ENCODE measurements around the gene FANCC. TPM values are rescaled to one million over a fixed set of nuclear protein-coding genes. Genes with fewer than 3 reads are reported as not detected.

The FANCC gene
- total and polyA plus RNA-seq, 2 of the 8 experiments (the other 6 are each of a cell fraction or from before 2014, with no cell fraction given), result 7.8 to 15.2 TPM

DNA sequence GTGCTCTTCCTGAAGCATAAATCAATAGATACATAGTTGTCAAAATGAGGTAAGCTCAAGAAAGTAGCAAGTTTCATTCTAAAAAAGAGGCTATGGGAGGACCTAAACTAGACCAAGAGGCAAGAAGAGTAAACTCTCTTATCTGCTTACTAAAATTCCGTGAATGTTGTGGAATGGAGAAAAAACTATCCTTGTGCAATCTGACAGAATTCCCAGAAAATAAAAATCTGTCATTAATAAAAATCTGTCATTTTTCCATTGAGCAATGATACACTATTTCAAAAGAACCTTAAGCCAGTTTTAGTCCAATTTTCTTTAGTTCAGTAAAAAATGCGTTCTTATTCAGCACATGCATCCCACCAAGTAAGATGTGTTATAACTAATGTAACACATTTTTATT lies 15.9 kb upstream of the FANCC start:
- Histone ChIP-seq H2BK15ac (ENCODE audit: low read length) (no peak overlapping the region), H3K27me3 (replicated peaks in 1 of 4; ENCODE audit: control insufficient read depth in 3 of 4, extremely low read depth in 1 of 4, insufficient read depth in 3 of 4, low read length in 3 of 4) (no peaks in the 10 kb centered on the region; a peak in 1 of 7 replicates), H4K8ac (ENCODE audit: extremely low read depth, insufficient read depth, low read length) (no peak overlapping the region), H3K79me1 (ENCODE audit: low read depth, low read length) (no peaks in the 10 kb centered on the region), H3K18ac (ENCODE audit: extremely low read depth, low read length) (no peak overlapping the region), H4K20me1 (replicated peaks in 1 of 2; ENCODE audit: control insufficient read depth in 1 of 2, insufficient read depth in 2 of 2, low read length in 2 of 2) (no peaks in the 10 kb centered on the region), H2BK12ac (ENCODE audit: low read depth, low read length) (no peak overlapping the region), H3K27ac (ENCODE audit: low read depth, low read length) (no peak overlapping the region), H2AK5ac (ENCODE audit: low read depth, low read length) (no peak overlapping the region), H3K56ac (replicated peaks; ENCODE audit: insufficient read length, low read depth, low read length) (no peak overlapping the region), H3K79me2 (ENCODE audit: control insufficient read depth in 1 of 2, insufficient read depth in 2 of 2, low read length in 2 of 2) (no peaks in the 10 kb centered on the region), H4K91ac (replicated peaks; ENCODE audit: insufficient read length, low read length) (no peak overlapping the region), H2BK5ac (ENCODE audit: low read depth, low read length) (no peak overlapping the region), H3K4me3 (ENCODE audit: extremely low read depth in 1 of 4, insufficient read depth in 2 of 4, low read depth in 3 of 4, low read length in 4 of 4) (no peak overlapping the region), H3K9me3 (ENCODE audit: insufficient read depth in 2 of 2, low read depth in 1 of 2, low read length in 1 of 2) (no peaks in the 10 kb centered on the region), H2BK20ac (ENCODE audit: low read length) (no peak overlapping the region), H3K23ac (ENCODE audit: insufficient read length) (no peak overlapping the region), H3K14ac (ENCODE audit: insufficient read length) (no peak overlapping the region), H3K36me3 (ENCODE audit: control insufficient read depth in 2 of 4, insufficient read depth in 4 of 4, low read length in 3 of 4) (no peaks in the 10 kb centered on the region), H3K23me2 (ENCODE audit: low read depth, low read length) (no peaks in the 10 kb centered on the region), H3K4me2 (ENCODE audit: insufficient read depth in 1 of 2, low read depth in 2 of 2, low read length in 2 of 2) (no peak overlapping the region), H3K9ac (replicated peaks in 1 of 4; ENCODE audit: extremely low read depth in 1 of 4, low read depth in 3 of 4, low read length in 3 of 4) (no peak overlapping the region), H2BK120ac (replicated peaks; ENCODE audit: low read depth, low read length) (no peak overlapping the region), H4K5ac (ENCODE audit: insufficient read length, low read depth, low read length) (no peak overlapping the region), H3K4ac (replicated peaks; ENCODE audit: insufficient read length, low read depth, low read length) (no peak overlapping the region), H2AFZ (ENCODE audit: low read length) (no peak overlapping the region), H3K4me1 (replicated peaks in 1 of 4; ENCODE audit: control insufficient read depth in 3 of 4, insufficient read depth in 4 of 4, low read length in 3 of 4) (no peaks in the 10 kb centered on the region)
- POLR2A ChIA-PET (ENCODE audit: partially characterized antibody), result no interaction called here
- DNase-seq (ENCODE audit: low read depth in 1 of 2, low spot score in 2 of 2), result no peak
- TF ChIP-seq KDM4A (IDR thresholded peaks at IDR 0.05; ENCODE audit: low read depth, low read length, severe bottlenecking), result no peak
- no peak for TF ChIP-seq MAFK (IDR thresholded peaks at IDR 0.05; ENCODE audit: low read depth, low read length)
- no peak for TF ChIP-seq SIX5 (IDR thresholded peaks at IDR 0.05; ENCODE audit: low read depth, low read length)
- no peak for TF ChIP-seq TAF7 (optimal IDR thresholded peaks at IDR 0.05; ENCODE audit: borderline replicate concordance, low read depth, low read length)
- TF ChIP-seq CHD1 (IDR thresholded peaks at IDR 0.05; ENCODE audit: low read depth, low read length), result no peak
- no peak for TF ChIP-seq SRF (IDR thresholded peaks at IDR 0.05; ENCODE audit: low read depth, low read length)
- TF ChIP-seq TBP (IDR thresholded peaks at IDR 0.05; ENCODE audit: low read depth, low read length), result no peak
- TF ChIP-seq PHF8 (conservative IDR thresholded peaks at IDR 0.05; ENCODE audit: low read depth, low read length), result no peak
- no peak for TF ChIP-seq YY1 (IDR thresholded peaks at IDR 0.05; ENCODE audit: low read depth, low read length)
- TF ChIP-seq CBX5 (IDR thresholded peaks at IDR 0.05; ENCODE audit: low read depth, low read length), result no peak
- no peak for TF ChIP-seq POU5F1 (IDR thresholded peaks at IDR 0.05; ENCODE audit: low read depth, low read length)
- no peak for TF ChIP-seq KDM5A (IDR thresholded peaks at IDR 0.05; ENCODE audit: low read length)
- CTCF ChIA-PET (ENCODE audit: partially characterized antibody), result no interaction called here
- 95% methylated on average over 2 of the region's 2 CpGs; no CpG with 5 or more reads in 1 of the 2 experiments for WGBS, 2 experiments (ENCODE audit: extremely low coverage in 1 of 2, insufficient coverage in 1 of 2, insufficient read length in 1 of 2, insufficient replicate concordance in 2 of 2, low coverage in 1 of 2, low lambda C conversion rate in 2 of 2, missing lambda C conversion rate in 1 of 2)
- no peak for FAIRE-seq
